PC-9 (cell line): ENCODE data around the gene KRT82.

ENCODE experiments used
- CTCF ChIP-seq: fragments of 200-600 bp; sonication (generic); conservative IDR thresholded peaks from 2 replicates; pipeline ENCODE4 v1.6.1; 2017; ENCODE audit warnings: mixed run types, antibody characterized with exemption, mild to moderate bottlenecking, moderate library complexity
- EZH2 ChIP-seq: fragments of 200-600 bp; sonication (generic); IDR thresholded peaks from 2 replicates; pipeline ENCODE4 v1.8.0; 2017; ENCODE audit warnings: antibody characterized with exemption, low read depth

- no peak for TF ChIP-seq CTCF
- no peak for TF ChIP-seq EZH2
These were observed 49.9 kb downstream of the KRT82 start for GRCh38 chr12:52356031-52356761.
